Measurements from ENCODE around the gene MPPED2.

- TF ChIP-seq CTCF (IDR thresholded peaks at IDR 0.05) (no peak), POLR2A (IDR thresholded peaks at IDR 0.05) (no peak), EP300 (IDR thresholded peaks at IDR 0.05) (no peak), POLR2AphosphoS5 (IDR thresholded peaks at IDR 0.05) (no peak)
Measured at GRCh38 chr11:30605036-30605605, 19.0 kb upstream of the MPPED2 start.
